Lung (tissue), 12 donors: ENCODE data around the gene GUF1. TPM values are rescaled to one million over a fixed set of nuclear protein-coding genes. Genes with fewer than 3 reads are reported as not detected.

ENCODE experiments used
- ATAC-seq: fragments of 200-7000 bp; cut with Tn5 transposase; one replicate; pipeline ENCODE4 v1.9.1; 2020; ENCODE audit warnings: moderate number of reproducible peaks; ENCODE audit not compliant: insufficient read depth, low FRiP score
- DNase-seq, 3 donors: peaks; one replicate each; pipeline ENCODE4 v3.0.0-alpha.2; 2013 to 2017
- H3K27ac ChIP-seq, 2 donors: one replicate each; pipeline ENCODE4 v1.5.1; 2013; ENCODE audit warnings: mild to moderate bottlenecking in 2 of 2, moderate library complexity in 2 of 2, control low read depth in 1 of 2, inconsistent platforms in 1 of 2, low read depth in 1 of 2, low read length in 1 of 2
- H3K27me3 ChIP-seq, 3 donors: one replicate each; pipeline ENCODE4 v1.5.1; 2013; ENCODE audit warnings: low read length in 2 of 3; ENCODE audit not compliant: control insufficient read depth in 3 of 3, insufficient read depth in 3 of 3
- H3K36me3 ChIP-seq, 4 donors: one replicate each; pipeline ENCODE4 v1.5.1; 2013; ENCODE audit warnings: low read length in 4 of 4, mild to moderate bottlenecking in 1 of 4, moderate library complexity in 1 of 4; ENCODE audit not compliant: control insufficient read depth in 4 of 4, insufficient read depth in 4 of 4
- H3K4me1 ChIP-seq, 5 donors: one replicate each; pipeline ENCODE4 v1.5.1; 2013; ENCODE audit warnings: low read length in 5 of 5, mild to moderate bottlenecking in 2 of 5, moderate library complexity in 1 of 5; ENCODE audit not compliant: control insufficient read depth in 5 of 5, insufficient read depth in 5 of 5
- H3K4me3 ChIP-seq: one replicate; pipeline ENCODE4 v1.5.1; 2013; ENCODE audit warnings: mild to moderate bottlenecking, control low read depth, moderate library complexity
- H3K9ac ChIP-seq, 2 donors: one replicate each; pipeline ENCODE4 v1.5.1; 2013; ENCODE audit warnings: low read length in 2 of 2, control low read depth in 1 of 2; ENCODE audit not compliant: insufficient read depth in 1 of 2
- H3K9me3 ChIP-seq, 4 donors: one replicate each; pipeline ENCODE4 v1.5.1; 2013; ENCODE audit warnings: low read length in 3 of 4, mild to moderate bottlenecking in 1 of 4, moderate library complexity in 1 of 4; ENCODE audit not compliant: control insufficient read depth in 4 of 4, insufficient read depth in 3 of 4
- WGBS, 2 donors: extraction: QIAGEN DNeasy Blood & Tissue Kit; methylation state at CpG; one replicate each; pipeline ENCODE4 v1.1.7; 2013; 5-methylcytosine and 5-hydroxymethylcytosine counted together
- polyA plus RNA-seq, 2 donors: library from polyadenylated mRNA; stranded (reverse); fragments of 200-250 nt; gene quantifications; one replicate each; pipeline ENCODE4 v1.2.1, GENCODE V29; 2013
- total RNA-seq, 2 donors: library from RNA; depleted of rRNA in 1 of 2; stranded (reverse); fragments of >200 nt in 1 of 2; gene quantifications; one replicate each; pipeline ENCODE4 v1.2.1, GENCODE V29; 2014 to 2021
- TF ChIP-seq, protein P1 (sequence below): IDR thresholded peaks from 2 replicates; pipeline ENCODE4 v1.5.1; 2012; ENCODE audit warnings: mild to moderate bottlenecking; ENCODE audit errors: control extremely low read depth, extremely low read depth
- donor health status: control.
- donor health status: control.
- donor health status: Bipolar disorder and iron deficiency.
- donor health status: healthy.
- donor health status: DM: yes; HTN: yes; CAD: no.

GUF1 gene
- total and polyA plus RNA-seq, 4 donors, result 9.2 to 27.4 (median 17.2) TPM

DNA sequence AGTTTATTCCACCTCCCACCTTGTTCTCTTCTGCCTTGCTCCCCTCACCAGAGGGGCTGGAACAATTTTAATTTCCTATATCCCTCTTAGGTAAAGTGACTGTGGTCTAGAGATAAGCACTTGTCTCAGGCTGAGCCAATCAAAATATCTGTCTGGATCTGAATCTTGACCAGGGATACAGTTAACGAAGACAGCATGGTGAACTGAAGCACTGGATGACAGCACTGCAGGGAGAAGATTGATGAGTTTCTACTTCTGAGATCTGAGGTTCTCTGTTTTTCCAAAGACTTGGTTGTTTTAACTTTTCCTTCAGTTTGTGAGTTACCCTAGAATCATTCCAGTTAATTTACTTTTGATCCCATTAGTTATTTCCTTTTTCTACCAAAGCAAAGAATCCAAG is 34.9 kb downstream of the GUF1 start:
- H3K9me3 ChIP-seq, result no peaks in the 10 kb centered on the region
- H3K27me3 ChIP-seq, result no peaks in the 10 kb centered on the region
- H3K27ac ChIP-seq, result no peak overlapping the region
- ATAC-seq (no peak), DNase-seq (no peak)
- H3K4me3 ChIP-seq, result no peak overlapping the region
- peaks cover 0 to 2% (median 0%) of the 10 kb centered on the region in 5 donors for H3K4me1 ChIP-seq
- H3K36me3 ChIP-seq, result peaks cover 0 to 2% (median 1%) of the 10 kb centered on the region in 4 donors
- H3K9ac ChIP-seq, result no peak overlapping the region
- TF ChIP-seq, protein P1, sequence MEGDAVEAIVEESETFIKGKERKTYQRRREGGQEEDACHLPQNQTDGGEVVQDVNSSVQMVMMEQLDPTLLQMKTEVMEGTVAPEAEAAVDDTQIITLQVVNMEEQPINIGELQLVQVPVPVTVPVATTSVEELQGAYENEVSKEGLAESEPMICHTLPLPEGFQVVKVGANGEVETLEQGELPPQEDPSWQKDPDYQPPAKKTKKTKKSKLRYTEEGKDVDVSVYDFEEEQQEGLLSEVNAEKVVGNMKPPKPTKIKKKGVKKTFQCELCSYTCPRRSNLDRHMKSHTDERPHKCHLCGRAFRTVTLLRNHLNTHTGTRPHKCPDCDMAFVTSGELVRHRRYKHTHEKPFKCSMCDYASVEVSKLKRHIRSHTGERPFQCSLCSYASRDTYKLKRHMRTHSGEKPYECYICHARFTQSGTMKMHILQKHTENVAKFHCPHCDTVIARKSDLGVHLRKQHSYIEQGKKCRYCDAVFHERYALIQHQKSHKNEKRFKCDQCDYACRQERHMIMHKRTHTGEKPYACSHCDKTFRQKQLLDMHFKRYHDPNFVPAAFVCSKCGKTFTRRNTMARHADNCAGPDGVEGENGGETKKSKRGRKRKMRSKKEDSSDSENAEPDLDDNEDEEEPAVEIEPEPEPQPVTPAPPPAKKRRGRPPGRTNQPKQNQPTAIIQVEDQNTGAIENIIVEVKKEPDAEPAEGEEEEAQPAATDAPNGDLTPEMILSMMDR, result no peak
- 95 to 96% methylated on average over 1 of the region's 1 CpG for WGBS, 2 donors

DNA sequence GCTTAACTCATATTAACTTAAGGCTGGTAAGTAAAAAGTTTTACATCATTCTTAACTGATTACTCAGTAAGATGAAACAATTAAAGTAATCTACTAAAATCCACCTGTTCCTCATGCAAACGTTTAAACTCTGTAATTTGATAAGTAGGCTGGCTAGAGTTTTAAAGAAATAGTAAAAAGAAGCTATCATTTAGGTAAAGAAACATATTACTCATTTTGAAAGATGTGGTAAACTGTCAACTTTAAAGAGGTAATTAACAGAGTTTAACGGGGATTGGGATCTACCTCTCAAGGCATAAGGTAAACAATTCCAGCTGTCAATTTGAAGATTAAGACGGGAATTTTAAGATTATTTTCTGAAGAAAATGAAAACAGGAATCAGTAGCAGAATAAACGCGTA is 38.4 kb downstream of the GUF1 start:
- ATAC-seq (no peak), DNase-seq (no peak)
- Histone ChIP-seq H3K9ac (no peak overlapping the region), H3K27ac (no peak overlapping the region), H3K9me3 (no peaks in the 10 kb centered on the region), H3K36me3 (peaks cover 0 to 4% (median 2%) of the 10 kb centered on the region in 4 donors), H3K27me3 (no peaks in the 10 kb centered on the region), H3K4me1 (peaks cover 0 to 2% (median 0%) of the 10 kb centered on the region in 5 donors), H3K4me3 (no peak overlapping the region)
- TF ChIP-seq, protein P1, result no peak
- 61 to 81% methylated on average over 5 of the region's 5 CpGs for WGBS, 2 donors

DNA sequence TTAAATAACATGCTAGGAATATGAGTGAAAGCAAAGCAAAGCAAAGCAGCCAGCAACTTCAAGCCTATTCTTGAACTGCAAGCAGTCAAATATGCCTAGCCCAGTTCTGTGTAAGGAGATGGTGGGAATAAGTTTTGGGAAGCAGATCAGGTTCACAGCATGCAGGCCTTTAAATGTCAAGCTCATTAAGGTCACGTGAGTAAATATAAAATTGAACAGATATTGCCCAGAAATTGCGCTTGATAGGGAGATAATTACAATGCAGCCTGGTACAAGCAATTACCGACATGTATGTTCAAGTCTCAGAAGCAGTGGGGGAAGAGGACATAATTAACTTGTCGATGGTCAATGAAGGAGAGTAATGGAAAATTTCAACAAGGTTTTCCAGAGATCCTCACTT is 42.2 kb downstream of the GUF1 start:
- TF ChIP-seq, protein P1, result no peak
- DNase-seq (no peak), ATAC-seq (no peak)
- Histone ChIP-seq H3K4me1 (peaks cover 0 to 5% (median 4%) of the 10 kb centered on the region in 5 donors), H3K36me3 (peaks cover 0 to 4% (median 0%) of the 10 kb centered on the region in 4 donors), H3K27me3 (no peaks in the 10 kb centered on the region), H3K4me3 (no peak overlapping the region), H3K9ac (no peak overlapping the region), H3K9me3 (no peaks in the 10 kb centered on the region), H3K27ac (no peak overlapping the region)
- WGBS, 2 donors, result 94 to 96% methylated on average over 4 of the region's 4 CpGs

DNA sequence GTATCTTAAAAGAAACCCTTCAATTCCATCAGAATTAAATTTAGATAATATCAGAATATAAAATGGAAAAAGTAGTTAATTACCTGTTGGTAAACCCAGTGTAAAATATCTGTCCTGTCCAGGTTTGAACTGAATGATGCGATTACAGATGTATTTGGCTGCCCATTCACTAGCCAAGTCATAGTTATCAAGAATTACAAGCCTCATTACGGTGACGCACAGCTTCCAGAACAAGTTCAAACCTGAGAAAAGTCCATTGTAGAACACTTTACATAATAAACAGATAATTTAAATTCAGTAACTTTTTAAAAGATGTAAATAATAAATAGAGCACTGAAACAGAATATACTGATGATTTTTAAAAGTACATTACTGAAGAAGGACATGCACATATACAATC is 43.8 kb downstream of the GUF1 start:
- TF ChIP-seq, protein P1, result no peak
- no peaks in the 10 kb centered on the region for H3K27me3 ChIP-seq
- 94 to 96% methylated on average over 3 of the region's 3 CpGs for WGBS, 2 donors
- no peak for DNase-seq
- no peaks in the 10 kb centered on the region for H3K9me3 ChIP-seq
- H3K9ac ChIP-seq, result no peak overlapping the region
- ATAC-seq, result no peak
- H3K4me3 ChIP-seq, result no peak overlapping the region
- no peak overlapping the region for H3K27ac ChIP-seq
- H3K36me3 ChIP-seq, result peaks cover 0 to 4% (median 0%) of the 10 kb centered on the region in 4 donors
- H3K4me1 ChIP-seq, result peaks cover 4 to 9% (median 6%) of the 10 kb centered on the region in 5 donors
